HepG2 (cell line): ENCODE measurements around the gene NIPAL1. TPM values are rescaled to one million over a fixed set of nuclear protein-coding genes. Genes with fewer than 3 reads are reported as not detected.

ENCODE experiments used
- AGO1 ChIP-seq: fragments of 200-400 bp; formaldehyde crosslinking; IDR thresholded peaks from 2 replicates; pipeline ENCODE4 v1.6.1; 2017; ENCODE audit warnings: mild to moderate bottlenecking, low read depth, low read length, moderate library complexity; ENCODE audit not compliant: poor library complexity, severe bottlenecking
- BRD4 ChIP-seq: sonication (generic); formaldehyde crosslinking; IDR thresholded peaks from 2 replicates; pipeline ENCODE4 v1.4.0; 2020; ENCODE audit warnings: missing genetic modification reagents
- CREM ChIP-seq, 2 experiments: sonication (generic) in 1 of 2; formaldehyde crosslinking in 1 of 2; IDR thresholded peaks; 2 replicates each; pipeline versions ENCODE4 v1.4.0 to v1.6.1; 2016 to 2020; ENCODE audit warnings: antibody characterized with exemption in 1 of 2, mild to moderate bottlenecking in 1 of 2, missing genetic modification reagents in 1 of 2
- HOXA5 ChIP-seq: sonication (generic); formaldehyde crosslinking; IDR thresholded peaks from 2 replicates; pipeline ENCODE4 v1.4.0; 2020; ENCODE audit warnings: missing genetic modification reagents
- IRX3 ChIP-seq: sonication (generic); formaldehyde crosslinking; IDR thresholded peaks from 2 replicates; pipeline ENCODE4 v1.8.1; 2023; ENCODE audit warnings: mild to moderate bottlenecking, low read depth, missing genetic modification reagents, borderline replicate concordance
- KLF16 ChIP-seq, 2 experiments: sonication (generic) in 1 of 2; formaldehyde crosslinking in 1 of 2; IDR thresholded peaks; 2 replicates each; pipeline versions ENCODE4 v1.6.1 to v1.8.0; 2016 to 2023; ENCODE audit warnings: missing genetic modification reagents in 2 of 2, missing compliant biosample characterization in 1 of 2
- KLF9 ChIP-seq: IDR thresholded peaks from 2 replicates; pipeline ENCODE4 v1.6.1; 2016; ENCODE audit warnings: low read depth
- MAFG ChIP-seq: sonication (generic); formaldehyde crosslinking; IDR thresholded peaks from 2 replicates; pipeline ENCODE4 v1.5.1; 2020; ENCODE audit warnings: mild to moderate bottlenecking, missing genetic modification reagents
- MBD4 ChIP-seq: IDR thresholded peaks from 2 replicates; pipeline ENCODE4 v1.6.1; 2012; ENCODE audit warnings: low read length, inconsistent platforms, borderline replicate concordance
- MED1 ChIP-seq: sonication (generic); formaldehyde crosslinking; IDR thresholded peaks from 2 replicates; pipeline ENCODE4 v1.4.0; 2020; ENCODE audit warnings: missing genetic modification reagents
- NFRKB ChIP-seq: fragments of 450-650 bp; IDR thresholded peaks from 2 replicates; pipeline ENCODE4 v1.6.1; 2017
- NONO ChIP-seq, 2 experiments: fragments of 450-650 bp in 1 of 2; sonication (generic) in 1 of 2; formaldehyde crosslinking in 1 of 2; IDR thresholded peaks in 1 of 2; conservative IDR thresholded peaks in 1 of 2; 2 replicates each; pipeline versions ENCODE4 v1.6.1 to v1.8.0; 2017 to 2022; ENCODE audit warnings: mild to moderate bottlenecking in 1 of 2, missing genetic modification reagents in 1 of 2, moderate library complexity in 1 of 2
- NR1H2 ChIP-seq: sonication (generic); formaldehyde crosslinking; IDR thresholded peaks from 2 replicates; pipeline ENCODE4 v1.8.1; 2022; ENCODE audit warnings: low read depth, missing genetic modification reagents, borderline replicate concordance
- NR2F6 ChIP-seq, 2 experiments: IDR thresholded peaks; 2 replicates each; pipeline ENCODE4 v1.6.1; 2016; ENCODE audit warnings: antibody characterized with exemption in 1 of 2, mild to moderate bottlenecking in 1 of 2
- ONECUT2 ChIP-seq: sonication (generic); formaldehyde crosslinking; IDR thresholded peaks from 2 replicates; pipeline ENCODE4 v1.4.0; 2020; ENCODE audit warnings: missing genetic modification reagents
- PHF8 ChIP-seq: sonication (generic); formaldehyde crosslinking; IDR thresholded peaks from 2 replicates; pipeline ENCODE4 v1.5.0; 2020; ENCODE audit warnings: missing genetic modification reagents
- POGZ ChIP-seq: sonication (generic); formaldehyde crosslinking; IDR thresholded peaks from 2 replicates; pipeline ENCODE4 v1.4.0; 2020; ENCODE audit warnings: mild to moderate bottlenecking, missing genetic modification reagents
- REXO4 ChIP-seq: sonication (generic); formaldehyde crosslinking; IDR thresholded peaks from 2 replicates; pipeline ENCODE4 v1.8.0; 2022; ENCODE audit warnings: missing genetic modification reagents, mild to moderate bottlenecking, borderline replicate concordance
- SMAD1 ChIP-seq: sonication (generic); formaldehyde crosslinking; IDR thresholded peaks from 2 replicates; pipeline ENCODE4 v1.4.0; 2020; ENCODE audit warnings: missing genetic modification reagents, low read depth, mild to moderate bottlenecking, borderline replicate concordance
- SMC3 ChIP-seq: IDR thresholded peaks from 2 replicates; pipeline ENCODE4 v1.6.1; 2011; ENCODE audit warnings: low read length, improper control_type of control experiment
- SNAPC2 ChIP-seq: sonication (generic); formaldehyde crosslinking; IDR thresholded peaks from 2 replicates; pipeline ENCODE4 v1.8.1; 2022; ENCODE audit warnings: mild to moderate bottlenecking, missing genetic modification reagents
- SRSF9 ChIP-seq: fragments of 200-400 bp; formaldehyde crosslinking; IDR thresholded peaks from 2 replicates; pipeline ENCODE4 v1.6.1; 2018; ENCODE audit warnings: borderline replicate concordance, mild to moderate bottlenecking, low read depth, low read length; ENCODE audit not compliant: insufficient read depth, poor library complexity, severe bottlenecking
- TCF7 ChIP-seq: sonication (generic); IDR thresholded peaks from 2 replicates; pipeline ENCODE4 v1.6.1; 2016; ENCODE audit warnings: antibody characterized with exemption, low read depth
- ZEB1 ChIP-seq: IDR thresholded peaks from 2 replicates; pipeline ENCODE4 v1.6.1; 2012; ENCODE audit warnings: mild to moderate bottlenecking, low read depth, inconsistent platforms; ENCODE audit not compliant: insufficient replicate concordance
- ZNF121 ChIP-seq: sonication (generic); formaldehyde crosslinking; IDR thresholded peaks from 2 replicates; pipeline ENCODE4 v1.5.0; 2020; ENCODE audit warnings: mild to moderate bottlenecking, missing genetic modification reagents
- ZNF446 ChIP-seq: sonication (generic); formaldehyde crosslinking; IDR thresholded peaks from 2 replicates; pipeline ENCODE4 v1.5.0; 2020; ENCODE audit warnings: mild to moderate bottlenecking, missing genetic modification reagents
- ZNF530 ChIP-seq: sonication (generic); formaldehyde crosslinking; IDR thresholded peaks from 2 replicates; pipeline ENCODE4 v1.5.0; 2020; ENCODE audit warnings: low read depth, mild to moderate bottlenecking, missing genetic modification reagents
- polyA plus RNA-seq, 8 experiments: library from polyadenylated mRNA; depleted of rRNA in 3 of 8; stranded (reverse) in 7 of 8; unstranded in 1 of 8; fragments of >200 nt; fragmentation: Illumina TruSeq in 4 of 8; extraction: Trizol in 4 of 8; gene quantifications; 2 replicates each; pipeline versions ENCODE4 v1.2.1 to v1.2.3, GENCODE V29; 2011 to 2016; ENCODE audit warnings: low read depth in 4 of 8, missing spikeins in 1 of 8, mixed read lengths in 1 of 8; ENCODE audit not compliant: insufficient read depth in 1 of 8
- total RNA-seq, 5 experiments: library from RNA; depleted of rRNA; stranded (reverse); fragments of >200 nt; fragmentation: Illumina TruSeq; extraction: Trizol; gene quantifications; 2 replicates each; pipeline ENCODE4 v1.2.3, GENCODE V29; 2016; ENCODE audit warnings: low read depth in 1 of 5
- TF ChIP-seq, protein P1 (sequence below): sonication (generic); formaldehyde crosslinking; IDR thresholded peaks from 2 replicates; pipeline ENCODE4 v1.5.0; 2020; ENCODE audit warnings: missing genetic modification reagents, mild to moderate bottlenecking, borderline replicate concordance
- TF ChIP-seq, protein P2 (sequence below): sonication (generic); formaldehyde crosslinking; IDR thresholded peaks from 2 replicates; pipeline ENCODE4 v1.8.1; 2022; ENCODE audit warnings: mild to moderate bottlenecking, missing genetic modification reagents

The NIPAL1 gene
- total and polyA plus RNA-seq, 2 of the 13 experiments (the other 11 are each of a cell fraction or from before 2014, with no cell fraction given) = 1.4 to 3.4 TPM

DNA sequence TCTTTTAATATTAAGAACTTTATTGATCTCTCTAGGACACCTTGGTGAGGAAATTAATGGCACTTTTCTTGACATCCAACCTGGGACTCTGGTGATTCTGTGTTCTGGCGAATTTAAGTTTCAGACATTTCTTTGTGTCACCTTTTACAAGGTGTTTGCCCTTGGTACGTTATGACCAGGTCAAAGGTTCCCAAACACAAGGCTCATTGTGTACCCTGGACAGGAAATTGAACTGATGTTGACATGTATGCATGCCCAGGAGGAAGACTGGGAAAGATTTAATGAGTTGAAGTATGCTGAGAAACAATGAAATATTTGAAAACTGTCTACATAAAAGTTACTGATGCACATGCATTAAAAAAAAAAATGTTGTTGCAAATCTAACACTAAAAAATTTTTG is 22.1 kb downstream of the NIPAL1 start (continued):
- no peak for TF ChIP-seq NFRKB
- no peak for TF ChIP-seq MBD4
- TF ChIP-seq PHF8 (CRISPR knock-in tag) = no peak
- TF ChIP-seq SMAD1 (CRISPR knock-in tag) = no peak
- no peak for TF ChIP-seq NONO (IDR thresholded peaks at IDR 0.05)
- no peak for TF ChIP-seq NONO (CRISPR knock-in tag; conservative IDR thresholded peaks at IDR 0.05)
- no peak for TF ChIP-seq ONECUT2
- no peak for TF ChIP-seq TCF7
- TF ChIP-seq POGZ (CRISPR knock-in tag) = peak; percentile 71; the same call in 1 of the 2 replicates
- no peak for TF ChIP-seq ZEB1
- no peak for TF ChIP-seq SNAPC2
- peak; percentile 77 for TF ChIP-seq NR2F6 (IDR thresholded peaks at IDR 0.05)
- peak; percentile 87 for TF ChIP-seq NR2F6 (CRISPR knock-in tag; IDR thresholded peaks at IDR 0.05)
- no peak for TF ChIP-seq NR1H2 (CRISPR knock-in tag)
- TF ChIP-seq HOXA5 (CRISPR knock-in tag) = no peak
- TF ChIP-seq KLF16 (CRISPR knock-in tag; IDR thresholded peaks at IDR 0.05) = no peak
- TF ChIP-seq ZNF530 (CRISPR knock-in tag) = no peak
- TF ChIP-seq KLF9 (CRISPR knock-in tag) = no peak
- TF ChIP-seq, protein P1, sequence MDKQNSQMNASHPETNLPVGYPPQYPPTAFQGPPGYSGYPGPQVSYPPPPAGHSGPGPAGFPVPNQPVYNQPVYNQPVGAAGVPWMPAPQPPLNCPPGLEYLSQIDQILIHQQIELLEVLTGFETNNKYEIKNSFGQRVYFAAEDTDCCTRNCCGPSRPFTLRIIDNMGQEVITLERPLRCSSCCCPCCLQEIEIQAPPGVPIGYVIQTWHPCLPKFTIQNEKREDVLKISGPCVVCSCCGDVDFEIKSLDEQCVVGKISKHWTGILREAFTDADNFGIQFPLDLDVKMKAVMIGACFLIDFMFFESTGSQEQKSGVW (CRISPR knock-in tag) = no peak
- TF ChIP-seq REXO4 = no peak
- TF ChIP-seq SRSF9 = no peak
- TF ChIP-seq AGO1 = no peak
- no peak for TF ChIP-seq SMC3
- no peak for TF ChIP-seq MAFG (CRISPR knock-in tag)
- no peak for TF ChIP-seq BRD4 (CRISPR knock-in tag)
- no peak for TF ChIP-seq ZNF446 (CRISPR knock-in tag)
- TF ChIP-seq MED1 (CRISPR knock-in tag) = peak; percentile 43; the same call in 1 of the 2 replicates
- TF ChIP-seq, protein P2, sequence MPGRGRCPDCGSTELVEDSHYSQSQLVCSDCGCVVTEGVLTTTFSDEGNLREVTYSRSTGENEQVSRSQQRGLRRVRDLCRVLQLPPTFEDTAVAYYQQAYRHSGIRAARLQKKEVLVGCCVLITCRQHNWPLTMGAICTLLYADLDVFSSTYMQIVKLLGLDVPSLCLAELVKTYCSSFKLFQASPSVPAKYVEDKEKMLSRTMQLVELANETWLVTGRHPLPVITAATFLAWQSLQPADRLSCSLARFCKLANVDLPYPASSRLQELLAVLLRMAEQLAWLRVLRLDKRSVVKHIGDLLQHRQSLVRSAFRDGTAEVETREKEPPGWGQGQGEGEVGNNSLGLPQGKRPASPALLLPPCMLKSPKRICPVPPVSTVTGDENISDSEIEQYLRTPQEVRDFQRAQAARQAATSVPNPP (CRISPR knock-in tag) = no peak
- TF ChIP-seq IRX3 (CRISPR knock-in tag) = no peak
- no peak for TF ChIP-seq ZNF121 (CRISPR knock-in tag)
- peak; percentile 23; the same call in 1 of the 2 replicates for TF ChIP-seq CREM (IDR thresholded peaks at IDR 0.05)
- no peak for TF ChIP-seq CREM (CRISPR knock-in tag; IDR thresholded peaks at IDR 0.05)
